ENCODE measurements around the gene RASA1. TPM values are rescaled to one million over a fixed set of nuclear protein-coding genes. Genes with fewer than 3 reads are reported as not detected.

The RASA1 gene
- 10 to 100 TPM; 25.3 to 33.6 TPM for total RNA-seq
- polyA plus RNA-seq: 10 to 100 TPM in 1 of 2 donors, 1 to 10 TPM in 1; 9.3 to 22.1 TPM
- long read RNA-seq, donor 1, partial matches to known transcripts: 3 of 16 reads
- long read RNA-seq, donor 1, other reads (novel, unspliced or antisense): 13 of 16 reads
- long read RNA-seq, donor 2, partial matches to known transcripts: 4 of 35 reads
- long read RNA-seq, donor 2, other reads (novel, unspliced or antisense): 27 of 35 reads

DNA sequence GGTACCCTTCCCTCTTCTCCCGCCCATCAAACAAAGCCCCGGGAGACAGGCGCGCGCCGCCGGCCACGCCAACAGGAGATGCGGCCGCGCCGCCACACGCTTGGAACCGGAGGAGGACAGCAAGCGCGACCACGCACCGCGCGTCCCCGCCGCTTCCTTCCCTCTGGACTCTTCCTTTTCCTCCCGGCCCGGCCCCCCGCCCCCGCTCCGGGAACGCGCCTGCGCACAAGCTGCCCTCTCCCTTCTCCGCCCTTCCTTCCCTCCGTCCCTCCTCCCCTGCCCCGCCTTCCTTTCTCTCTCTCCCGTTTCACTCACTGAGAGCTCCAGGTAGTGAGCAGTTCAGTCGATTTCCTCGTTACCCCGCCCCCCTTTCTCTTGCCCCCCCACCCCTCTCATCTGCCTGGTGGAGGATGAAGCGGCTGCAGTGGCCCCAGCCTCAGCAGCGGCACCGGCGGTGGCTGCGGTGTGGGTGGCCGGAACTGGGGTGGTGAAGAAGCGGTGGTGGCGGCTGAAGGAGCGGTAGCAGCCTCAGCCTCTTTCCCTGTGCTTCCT, at the start of gene RASA1:
TSS of gene RASA1 (plus strand) at position 310 of the 552 bp plus-strand sequence. CDS start 569 bp downstream, outside the sequence.
- Histone ChIP-seq H3K27me3 (ENCODE audit: control insufficient read depth in 1 of 2, insufficient read depth in 2 of 2, low read length in 1 of 2) (no peaks in the 10 kb centered on the region), H3K36me3 (ENCODE audit: control insufficient read depth in 1 of 2, insufficient read depth in 2 of 2, low read length in 1 of 2) (no peaks in the 10 kb centered on the region), H3K9me3 (ENCODE audit: control insufficient read depth, low read length) (no peaks in the 10 kb centered on the region), H3K27ac (ENCODE audit: low read depth in 1 of 2, low read length in 2 of 2) (peak within 1 kb of the TSS; percentile 10 to 60), H3K4me1 (ENCODE audit: control insufficient read depth in 1 of 2, insufficient read depth in 2 of 2, low read length in 2 of 2) (no peaks in the 10 kb centered on the region), H3K4me3 (ENCODE audit: low read length in 2 of 2) (peak within 1 kb of the TSS; percentile 81 to 82)
- 1% methylated on average over 46 of the region's 46 CpGs for WGBS, 2 donors
- DNase-seq (peak; percentile 97 to 99), ATAC-seq (ENCODE audit: low FRiP score) (peak; percentile 98)
- intact Hi-C loops (cut with DNase I): loop anchor here in 1 of 2 donors (1.0 to 10.0 kb wide), 4 partner anchors 127 to 195 kb away; partner anchors contain the start of gene CCNH

- no peak for ATAC-seq (ENCODE audit: low FRiP score)
- WGBS, 2 donors: 95 to 97% methylated on average over 2 of the region's 2 CpGs
Measured at GRCh38 chr5:87229780-87230179, 37.9 kb upstream of the RASA1 start.

GRCh38 chr5:87231037-87231808, 36.5 kb upstream of the RASA1 start:
- Histone ChIP-seq H3K4me1 (ENCODE audit: control insufficient read depth in 1 of 2, insufficient read depth in 2 of 2, low read length in 2 of 2) (no peaks in the 10 kb centered on the region), H3K27me3 (ENCODE audit: control insufficient read depth in 1 of 2, insufficient read depth in 2 of 2, low read length in 1 of 2) (no peaks in the 10 kb centered on the region), H3K36me3 (ENCODE audit: control insufficient read depth in 1 of 2, insufficient read depth in 2 of 2, low read length in 1 of 2) (no peaks in the 10 kb centered on the region), H3K4me3 (ENCODE audit: low read length in 2 of 2) (no peak overlapping the region), H3K27ac (ENCODE audit: low read depth in 1 of 2, low read length in 2 of 2) (no peak overlapping the region), H3K9me3 (ENCODE audit: control insufficient read depth, low read length) (no peaks in the 10 kb centered on the region)
- ATAC-seq (ENCODE audit: low FRiP score): no peak
- DNase-seq: no peak
- intact Hi-C loops (cut with DNase I): no loop called here
- WGBS, 2 donors: 70 to 72% methylated on average over 5 of the region's 5 CpGs

More at GRCh38 chr5:87229780-87230179, 37.9 kb upstream of the RASA1 start:
- intact Hi-C loops (cut with DNase I): no loop called here
- no peaks in the 10 kb centered on the region for H3K27me3 ChIP-seq (ENCODE audit: control insufficient read depth in 1 of 2, insufficient read depth in 2 of 2, low read length in 1 of 2)
- no peaks in the 10 kb centered on the region for H3K36me3 ChIP-seq (ENCODE audit: control insufficient read depth in 1 of 2, insufficient read depth in 2 of 2, low read length in 1 of 2)
- DNase-seq: no peak
- H3K27ac ChIP-seq (ENCODE audit: low read depth in 1 of 2, low read length in 2 of 2): no peak overlapping the region
- H3K9me3 ChIP-seq (ENCODE audit: control insufficient read depth, low read length): no peaks in the 10 kb centered on the region
- no peak overlapping the region for H3K4me3 ChIP-seq (ENCODE audit: low read length in 2 of 2)
- no peaks in the 10 kb centered on the region for H3K4me1 ChIP-seq (ENCODE audit: control insufficient read depth in 1 of 2, insufficient read depth in 2 of 2, low read length in 2 of 2)

- intact Hi-C loops (cut with DNase I): no loop called here
- H3K36me3 ChIP-seq (ENCODE audit: control insufficient read depth in 1 of 2, insufficient read depth in 2 of 2, low read length in 1 of 2): no peaks in the 10 kb centered on the region
- H3K4me3 ChIP-seq (ENCODE audit: low read length in 2 of 2): no peak overlapping the region
- H3K9me3 ChIP-seq (ENCODE audit: control insufficient read depth, low read length): no peaks in the 10 kb centered on the region
- ATAC-seq (ENCODE audit: low FRiP score) (no peak), DNase-seq (no peak)
- no peak overlapping the region for H3K27ac ChIP-seq (ENCODE audit: low read depth in 1 of 2, low read length in 2 of 2)
- H3K4me1 ChIP-seq (ENCODE audit: control insufficient read depth in 1 of 2, insufficient read depth in 2 of 2, low read length in 2 of 2): no peaks in the 10 kb centered on the region
- WGBS, 2 donors: 91 to 92% methylated on average over 2 of the region's 2 CpGs
- H3K27me3 ChIP-seq (ENCODE audit: control insufficient read depth in 1 of 2, insufficient read depth in 2 of 2, low read length in 1 of 2): no peaks in the 10 kb centered on the region
Measured at GRCh38 chr5:87233143-87233542, 34.5 kb upstream of the RASA1 start.

DNA sequence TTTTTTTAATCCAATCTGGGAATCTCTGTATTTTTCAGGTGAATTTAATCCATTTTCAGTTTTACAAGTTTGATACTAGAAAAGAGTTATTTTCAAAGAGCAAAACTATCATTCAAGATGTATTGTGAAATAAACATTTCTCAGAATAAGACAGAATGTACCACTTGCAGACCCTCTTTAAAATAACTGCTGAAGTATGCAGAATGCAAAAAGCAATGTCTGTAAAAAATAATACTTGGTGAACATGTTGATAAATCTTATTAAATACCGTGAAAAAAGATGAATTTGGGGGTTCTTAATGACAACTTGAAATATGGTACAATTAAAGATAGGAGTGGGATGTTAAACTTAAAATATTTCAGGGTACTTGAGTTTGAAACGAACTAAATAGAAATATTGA, 26.1 kb upstream of the RASA1 start:
- no peaks in the 10 kb centered on the region for H3K36me3 ChIP-seq (ENCODE audit: control insufficient read depth in 1 of 2, insufficient read depth in 2 of 2, low read length in 1 of 2)
- no peaks in the 10 kb centered on the region for H3K27me3 ChIP-seq (ENCODE audit: control insufficient read depth in 1 of 2, insufficient read depth in 2 of 2, low read length in 1 of 2)
- WGBS, 2 donors: 72 to 84% methylated on average over 2 of the region's 2 CpGs
- no peak overlapping the region for H3K4me3 ChIP-seq (ENCODE audit: low read length in 2 of 2)
- H3K9me3 ChIP-seq (ENCODE audit: control insufficient read depth, low read length): no peaks in the 10 kb centered on the region
- intact Hi-C loops (cut with DNase I): loop anchor here in 1 of 2 donors (5.0 kb wide), 1 partner anchor 274 kb away; no protein-coding TSS in a partner anchor
- H3K4me1 ChIP-seq (ENCODE audit: control insufficient read depth in 1 of 2, insufficient read depth in 2 of 2, low read length in 2 of 2): no peaks in the 10 kb centered on the region
- H3K27ac ChIP-seq (ENCODE audit: low read depth in 1 of 2, low read length in 2 of 2): no peak overlapping the region
- DNase-seq (no peak), ATAC-seq (ENCODE audit: low FRiP score) (no peak)

- H3K9me3 ChIP-seq (ENCODE audit: control insufficient read depth, low read length): no peaks in the 10 kb centered on the region
- H3K27me3 ChIP-seq (ENCODE audit: control insufficient read depth in 1 of 2, insufficient read depth in 2 of 2, low read length in 1 of 2): no peaks in the 10 kb centered on the region
- DNase-seq: no peak
- ATAC-seq (ENCODE audit: low FRiP score): no peak
- no peaks in the 10 kb centered on the region for H3K4me1 ChIP-seq (ENCODE audit: control insufficient read depth in 1 of 2, insufficient read depth in 2 of 2, low read length in 2 of 2)
- WGBS, 2 donors: 67 to 84% methylated on average over 1 of the region's 1 CpG
- no peaks in the 10 kb centered on the region for H3K36me3 ChIP-seq (ENCODE audit: control insufficient read depth in 1 of 2, insufficient read depth in 2 of 2, low read length in 1 of 2)
- H3K27ac ChIP-seq (ENCODE audit: low read depth in 1 of 2, low read length in 2 of 2): no peak overlapping the region
- intact Hi-C loops (cut with DNase I): loop anchor here in 1 of 2 donors (5.0 kb wide), 1 partner anchor 275 kb away; no protein-coding TSS in a partner anchor
- H3K4me3 ChIP-seq (ENCODE audit: low read length in 2 of 2): no peak overlapping the region
Measured at GRCh38 chr5:87242242-87242641, 25.4 kb upstream of the RASA1 start.

- 88 to 90% methylated on average over 3 of the region's 3 CpGs for WGBS, 2 donors
- H3K4me1 ChIP-seq (ENCODE audit: control insufficient read depth in 1 of 2, insufficient read depth in 2 of 2, low read length in 2 of 2): no peaks in the 10 kb centered on the region
- DNase-seq: no peak
- H3K27ac ChIP-seq (ENCODE audit: low read depth in 1 of 2, low read length in 2 of 2): no peak overlapping the region
- no peaks in the 10 kb centered on the region for H3K36me3 ChIP-seq (ENCODE audit: control insufficient read depth in 1 of 2, insufficient read depth in 2 of 2, low read length in 1 of 2)
- H3K27me3 ChIP-seq (ENCODE audit: control insufficient read depth in 1 of 2, insufficient read depth in 2 of 2, low read length in 1 of 2): no peaks in the 10 kb centered on the region
- no peaks in the 10 kb centered on the region for H3K9me3 ChIP-seq (ENCODE audit: control insufficient read depth, low read length)
- peak; percentile 85 for ATAC-seq (ENCODE audit: low FRiP score)
- no peak overlapping the region for H3K4me3 ChIP-seq (ENCODE audit: low read length in 2 of 2)
- intact Hi-C loops (cut with DNase I): loop anchor here in 1 of 2 donors (5.0 kb wide), 1 partner anchor 276 kb away; no protein-coding TSS in a partner anchor
Measured at GRCh38 chr5:87243161-87243844, 24.4 kb upstream of the RASA1 start.

- Histone ChIP-seq H3K27ac (ENCODE audit: low read depth in 1 of 2, low read length in 2 of 2) (no peak overlapping the region), H3K4me3 (ENCODE audit: low read length in 2 of 2) (no peak overlapping the region), H3K9me3 (ENCODE audit: control insufficient read depth, low read length) (no peaks in the 10 kb centered on the region), H3K27me3 (ENCODE audit: control insufficient read depth in 1 of 2, insufficient read depth in 2 of 2, low read length in 1 of 2) (no peaks in the 10 kb centered on the region), H3K36me3 (ENCODE audit: control insufficient read depth in 1 of 2, insufficient read depth in 2 of 2, low read length in 1 of 2) (no peaks in the 10 kb centered on the region), H3K4me1 (ENCODE audit: control insufficient read depth in 1 of 2, insufficient read depth in 2 of 2, low read length in 2 of 2) (no peaks in the 10 kb centered on the region)
- DNase-seq (no peak), ATAC-seq (ENCODE audit: low FRiP score) (no peak)
- WGBS, 2 donors: 28 to 41% methylated on average over 2 of the region's 2 CpGs
- intact Hi-C loops (cut with DNase I): no loop called here
Measured at GRCh38 chr5:87245451-87245850, 22.2 kb upstream of the RASA1 start.
